ENCODE measurements around the gene ULBP2.
"Not testable (repeated sequence)": the region's sequence is repeated elsewhere in the genome, so short reads cannot be mapped to it uniquely, and the experiment has no call there.

ULBP2 gene

GRCh38 chr6:149967999-149968398 is 26.2 kb downstream of the ULBP2 start:
- ATAC-seq, DNase-seq: not testable (repeated sequence)

GRCh38 chr6:149968909-149969308 is 27.1 kb downstream of the ULBP2 start:
- not testable (repeated sequence) for ATAC-seq

GRCh38 chr6:149969635-149970034 is 27.8 kb downstream of the ULBP2 start:
- ATAC-seq, result no peak
- DNase-seq, result no peak

More at GRCh38 chr6:149968909-149969308, 27.1 kb downstream of the ULBP2 start:
- not testable (repeated sequence) for DNase-seq

DNA sequence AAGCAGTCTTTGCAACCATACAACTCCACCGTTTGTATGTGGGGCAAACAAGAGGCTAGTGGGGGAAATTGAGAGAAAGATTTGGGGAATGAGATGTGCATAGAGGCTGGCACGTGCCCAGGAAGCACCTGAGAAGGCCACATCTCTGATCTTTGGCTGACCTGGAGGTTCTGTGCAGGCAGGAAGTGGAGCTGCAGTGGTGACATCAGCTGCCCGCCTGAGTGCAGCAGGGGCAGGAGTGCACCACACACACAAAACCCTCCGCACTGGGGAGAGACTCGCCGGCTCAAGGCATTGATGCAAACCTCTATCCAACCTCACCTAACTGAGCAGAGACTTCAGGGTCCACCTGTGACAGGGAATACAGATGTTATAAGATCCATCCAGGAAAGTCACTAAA is 32.6 kb downstream of the ULBP2 start:
- ATAC-seq, DNase-seq: not testable (repeated sequence)

GRCh38 chr6:149974825-149975224 is 33.0 kb downstream of the ULBP2 start:
- ATAC-seq (no peak), DNase-seq (no peak)

DNA sequence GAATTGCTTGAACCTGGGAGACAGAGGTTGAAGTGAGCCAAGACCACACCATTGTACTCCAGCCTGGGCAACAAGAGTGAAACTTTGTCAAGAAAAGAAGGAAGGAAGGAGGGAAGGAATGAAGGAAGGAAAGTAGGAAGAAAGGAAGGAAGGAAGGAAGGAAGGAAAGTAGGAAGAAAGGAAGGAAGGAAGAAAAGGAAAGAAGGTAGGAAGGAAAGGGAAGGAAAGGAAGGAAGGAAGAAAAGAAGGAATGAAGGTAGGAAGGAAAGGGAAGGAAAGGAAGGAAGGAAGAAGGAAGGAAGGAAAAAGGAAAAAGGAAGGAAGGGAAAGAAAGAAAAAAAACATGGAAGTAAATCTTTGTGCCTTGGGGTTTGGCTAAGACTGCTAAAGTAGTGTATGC is 33.6 kb downstream of the ULBP2 start:
- no peak for ATAC-seq
- DNase-seq, result no peak

DNA sequence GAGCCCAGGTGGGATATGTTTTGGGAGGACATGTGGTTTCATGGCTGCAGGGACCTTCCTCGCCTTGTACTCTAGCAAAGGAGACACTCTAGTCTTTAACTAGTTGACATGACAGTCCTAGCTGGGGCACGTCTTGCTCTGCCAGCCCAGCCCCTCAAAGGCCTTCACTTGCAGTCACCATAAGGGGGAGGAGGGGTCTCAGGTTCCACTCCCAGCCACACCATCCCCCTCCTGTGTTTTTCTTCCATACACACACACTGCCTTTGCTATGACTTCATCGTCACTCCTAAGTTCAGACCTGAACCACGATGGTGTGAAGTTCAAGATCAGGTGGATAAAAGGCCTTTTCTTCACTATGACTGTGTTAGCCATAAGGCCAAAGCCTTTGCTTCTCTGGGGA is 35.4 kb downstream of the ULBP2 start:
- no peak for ATAC-seq
- no peak for DNase-seq

GRCh38 chr6:149978610-149979009 is 36.8 kb downstream of the ULBP2 start:
- no peak for ATAC-seq

DNA sequence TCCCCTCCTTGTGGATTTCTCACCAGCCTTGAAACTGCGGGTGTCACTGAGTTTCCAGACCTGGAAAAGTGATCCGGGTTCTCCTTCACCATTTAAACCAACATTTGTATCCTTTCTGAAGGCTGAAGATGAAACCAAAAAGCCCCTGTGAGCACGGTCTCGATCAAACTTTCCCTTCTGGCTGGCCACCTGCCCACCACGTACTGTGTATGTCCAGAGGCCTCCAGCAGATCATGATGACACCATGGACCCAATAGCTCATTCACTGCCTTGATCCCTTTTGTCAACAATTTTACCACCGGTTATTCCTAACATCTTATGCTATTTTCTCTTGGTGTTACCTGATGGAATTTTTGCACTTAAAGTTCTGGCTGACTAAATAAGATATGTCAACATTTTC is 37.5 kb downstream of the ULBP2 start:
- no peak for DNase-seq
- ATAC-seq, result no peak

More at GRCh38 chr6:149978610-149979009, 36.8 kb downstream of the ULBP2 start:
- DNase-seq, result no peak

GRCh38 chr6:149983145-149983544 is 41.3 kb downstream of the ULBP2 start:
- ATAC-seq, result no peak
- DNase-seq, result no peak

DNA sequence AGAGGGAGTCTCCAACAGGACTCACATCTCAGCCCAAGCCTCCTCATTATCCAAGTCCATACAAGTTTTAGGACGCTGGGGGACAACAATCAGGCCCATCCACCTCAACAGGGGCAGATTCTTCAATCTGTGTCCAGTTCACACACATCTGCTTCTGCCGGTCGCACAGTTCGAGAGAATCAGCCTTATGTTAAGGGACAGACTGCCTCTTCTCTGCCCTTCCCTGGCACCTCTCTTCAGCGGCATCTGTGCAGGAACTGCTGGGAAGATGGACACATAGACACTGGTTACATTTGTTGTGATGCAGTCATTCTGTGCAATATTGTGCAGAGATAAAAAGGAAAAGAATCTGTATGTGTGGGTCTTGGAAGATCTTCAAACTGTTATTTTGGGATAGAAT is 43.0 kb downstream of the ULBP2 start:
- no peak for DNase-seq
- ATAC-seq, result no peak

DNA sequence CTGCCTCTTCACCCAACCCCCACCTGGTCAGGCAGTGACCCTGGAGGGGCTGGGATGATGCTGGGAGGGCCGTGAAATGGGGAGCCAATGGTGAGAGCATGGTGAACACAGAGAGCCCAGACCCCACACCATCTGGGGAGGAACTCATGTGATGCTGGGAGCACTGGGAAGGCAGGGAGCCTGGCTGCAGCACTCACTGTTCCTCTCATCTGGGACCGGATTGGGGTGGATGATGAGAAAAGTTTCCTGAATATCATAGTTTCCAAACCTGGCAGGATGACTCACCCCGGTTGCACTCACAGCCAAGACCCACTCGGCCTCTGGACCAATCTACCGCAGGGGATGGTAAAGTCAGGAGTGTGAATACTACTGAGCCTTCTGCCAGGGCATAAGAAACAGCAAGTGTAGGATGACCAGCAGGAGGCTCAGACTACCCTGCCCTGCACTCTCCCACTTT is 43.7 kb downstream of the ULBP2 start:
- ATAC-seq (peak; percentile 53), DNase-seq (no peak)

DNA sequence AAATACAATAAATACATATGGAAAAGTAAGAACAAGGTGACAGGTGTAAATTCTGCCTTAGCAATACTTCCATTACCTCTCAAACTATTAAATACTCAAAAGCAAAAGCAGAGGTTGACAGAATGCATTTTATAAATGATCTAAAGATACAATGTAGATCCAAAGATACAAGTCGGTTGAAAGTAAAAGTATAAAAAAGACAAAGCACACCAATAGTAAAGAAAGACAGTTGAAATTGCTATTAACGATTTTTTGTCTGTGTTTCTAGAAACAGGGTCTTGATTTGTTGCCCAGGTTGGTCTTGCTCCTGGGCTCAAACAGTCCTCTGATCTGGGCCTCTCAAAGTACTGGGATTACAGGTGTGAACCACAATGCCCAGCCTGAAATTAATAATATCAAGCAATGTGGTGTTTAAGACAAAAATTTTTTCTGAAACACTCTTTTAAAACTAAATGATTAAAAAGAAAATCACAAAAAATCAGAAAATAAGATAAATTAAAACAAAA is 45.8 kb downstream of the ULBP2 start:
- DNase-seq (no peak), ATAC-seq (no peak)

- ATAC-seq, result no peak
- DNase-seq, result no peak
These were observed 46.9 kb downstream of the ULBP2 start for GRCh38 chr6:149988550-149989346.

DNA sequence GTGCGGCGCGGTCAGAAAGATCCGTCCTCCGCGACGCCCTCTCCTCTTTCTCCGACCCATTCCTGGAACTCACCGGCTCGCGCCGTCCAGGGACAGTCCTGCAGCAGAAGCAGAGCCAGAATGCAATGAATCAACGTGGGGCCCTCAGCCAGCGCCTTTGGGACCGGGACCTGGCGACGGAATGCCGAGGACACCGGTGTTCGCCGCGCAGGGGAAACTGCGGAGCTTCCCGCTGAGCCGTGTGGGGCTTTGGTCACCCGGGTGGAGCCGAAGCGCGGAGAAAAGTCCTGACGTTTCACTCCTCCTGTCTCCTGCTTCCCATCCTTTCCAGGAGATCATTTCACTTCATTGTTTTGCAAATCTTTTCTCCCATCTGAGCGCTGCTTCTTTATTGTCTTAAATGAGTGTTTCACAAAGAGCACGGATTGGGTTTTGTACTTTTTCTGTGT is 48.4 kb downstream of the ULBP2 start:
- ATAC-seq (no peak), DNase-seq (no peak)

- peak; percentile 40 for DNase-seq
- ATAC-seq, result peak; percentile 41
These were observed 49.1 kb downstream of the ULBP2 start for GRCh38 chr6:149990661-149991471.

GRCh38 chr6:149991472-149991795 is 49.6 kb downstream of the ULBP2 start:
- ATAC-seq, result peak; percentile 60
- DNase-seq, result not testable (repeated sequence)

DNA sequence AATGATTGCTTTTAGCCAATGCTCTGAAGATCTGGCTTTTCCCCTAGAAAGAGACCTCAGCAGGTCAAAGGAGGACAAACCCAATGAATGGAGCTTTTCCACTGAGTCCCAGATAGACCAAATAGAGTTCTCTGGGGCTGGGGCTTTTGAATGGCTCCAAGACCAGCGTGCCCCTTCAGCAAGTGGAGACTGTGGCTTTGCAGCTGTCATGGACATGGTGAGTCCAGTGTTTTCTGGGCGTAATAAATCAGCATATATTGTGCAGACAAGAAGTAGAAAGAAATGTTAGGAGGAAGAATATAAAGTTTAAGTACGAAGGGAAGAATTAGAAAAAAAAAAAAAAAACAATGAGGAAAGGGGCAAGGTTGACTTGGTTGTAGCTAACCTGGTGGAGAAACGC is 50.0 kb downstream of the ULBP2 start:
- no peak for DNase-seq
- no peak for ATAC-seq

GRCh38 chr6:149995235-149995750 is 53.5 kb downstream of the ULBP2 start:
- ATAC-seq, result no peak
- no peak for DNase-seq

- ATAC-seq, result no peak
- no peak for DNase-seq
These were observed 54.2 kb downstream of the ULBP2 start for GRCh38 chr6:149995971-149996370.

Data from stimulated activated naive CD8-positive, alpha-beta T cell treated with anti-CD3 and anti-CD28 coated beads, Interleukin-15, Interleukin-2, amounts not matched to agents 100 U/mL and 50 U/mL, for 24 hours (primary cell).